ENCODE results near the gene CAPN13. TPM values are rescaled to one million over a fixed set of nuclear protein-coding genes. Genes with fewer than 3 reads are reported as not detected.

CAPN13 gene
- total RNA-seq, 2 experiments from 2014 or later, result not detected

DNA sequence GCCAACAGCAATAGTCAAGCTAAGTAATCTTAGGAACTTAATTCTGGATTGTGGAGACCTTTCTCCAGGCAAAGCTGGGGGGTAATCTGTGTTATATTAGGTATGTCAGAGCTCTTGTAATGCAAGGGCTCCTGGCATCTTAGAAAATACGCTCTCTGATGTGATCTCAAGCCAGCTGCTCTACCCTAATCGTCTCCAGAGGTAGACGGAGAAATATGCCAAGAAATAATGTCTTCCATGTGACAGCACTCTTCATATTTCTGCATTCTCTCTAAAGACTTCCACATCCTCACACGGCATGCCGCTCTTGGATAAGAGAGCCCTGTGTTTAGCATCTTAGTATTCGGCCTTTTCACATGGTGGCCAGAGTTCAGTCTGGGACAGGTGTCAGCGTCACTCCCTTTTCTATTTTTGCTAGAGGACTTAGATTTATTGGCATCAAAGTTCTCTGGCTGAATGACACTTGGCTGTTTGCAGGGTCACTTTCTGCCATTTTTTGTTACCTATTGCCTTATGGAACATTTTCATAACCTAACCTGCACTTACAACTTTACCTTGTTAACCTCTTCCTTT is 25.2 kb downstream of the CAPN13 start:
- DNase-seq (no peak), ATAC-seq (ENCODE audit: poor library complexity) (no peak)
- H3K27ac Mint-ChIP-seq, result no peak overlapping the region
- no peaks in the 10 kb centered on the region for H3K36me3 Mint-ChIP-seq (ENCODE audit: low read depth)
- H3K27me3 Mint-ChIP-seq, result peaks cover 13% of the 10 kb centered on the region
- no peak overlapping the region for H3K4me3 ChIP-seq (ENCODE audit: low read length)
- POLR2A ChIA-PET, result no interaction called here
- H3K36me3 ChIP-seq (ENCODE audit: insufficient read depth, low read length), result no peaks in the 10 kb centered on the region
- H3K4me1 ChIP-seq (ENCODE audit: insufficient read depth, low read length), result no peaks in the 10 kb centered on the region
- no peaks in the 10 kb centered on the region for H3K4me1 Mint-ChIP-seq (ENCODE audit: low read depth)
- no peak overlapping the region for H3K27ac ChIP-seq (ENCODE audit: low read depth in 1 of 2, low read length in 2 of 2)
- no peak overlapping the region for H3K4me3 Mint-ChIP-seq
- no peaks in the 10 kb centered on the region for H3K9me3 Mint-ChIP-seq
- peaks cover 0 to 5% of the 10 kb centered on the region in 2 experiments for H3K27me3 ChIP-seq (ENCODE audit: control insufficient read depth in 1 of 2, insufficient read depth in 2 of 2, low read length in 2 of 2)
- no peaks in the 10 kb centered on the region for H3K9me3 ChIP-seq (ENCODE audit: control insufficient read depth in 1 of 2, insufficient read depth in 1 of 2, low read length in 2 of 2)
- CTCF ChIA-PET, result no interaction called here
- intact Hi-C loops (cut with DNase I, micrococcal nuclease), result no loop called here
- TF ChIP-seq, protein P1, sequence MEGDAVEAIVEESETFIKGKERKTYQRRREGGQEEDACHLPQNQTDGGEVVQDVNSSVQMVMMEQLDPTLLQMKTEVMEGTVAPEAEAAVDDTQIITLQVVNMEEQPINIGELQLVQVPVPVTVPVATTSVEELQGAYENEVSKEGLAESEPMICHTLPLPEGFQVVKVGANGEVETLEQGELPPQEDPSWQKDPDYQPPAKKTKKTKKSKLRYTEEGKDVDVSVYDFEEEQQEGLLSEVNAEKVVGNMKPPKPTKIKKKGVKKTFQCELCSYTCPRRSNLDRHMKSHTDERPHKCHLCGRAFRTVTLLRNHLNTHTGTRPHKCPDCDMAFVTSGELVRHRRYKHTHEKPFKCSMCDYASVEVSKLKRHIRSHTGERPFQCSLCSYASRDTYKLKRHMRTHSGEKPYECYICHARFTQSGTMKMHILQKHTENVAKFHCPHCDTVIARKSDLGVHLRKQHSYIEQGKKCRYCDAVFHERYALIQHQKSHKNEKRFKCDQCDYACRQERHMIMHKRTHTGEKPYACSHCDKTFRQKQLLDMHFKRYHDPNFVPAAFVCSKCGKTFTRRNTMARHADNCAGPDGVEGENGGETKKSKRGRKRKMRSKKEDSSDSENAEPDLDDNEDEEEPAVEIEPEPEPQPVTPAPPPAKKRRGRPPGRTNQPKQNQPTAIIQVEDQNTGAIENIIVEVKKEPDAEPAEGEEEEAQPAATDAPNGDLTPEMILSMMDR (IDR thresholded peaks at IDR 0.05), result no peak

DNA sequence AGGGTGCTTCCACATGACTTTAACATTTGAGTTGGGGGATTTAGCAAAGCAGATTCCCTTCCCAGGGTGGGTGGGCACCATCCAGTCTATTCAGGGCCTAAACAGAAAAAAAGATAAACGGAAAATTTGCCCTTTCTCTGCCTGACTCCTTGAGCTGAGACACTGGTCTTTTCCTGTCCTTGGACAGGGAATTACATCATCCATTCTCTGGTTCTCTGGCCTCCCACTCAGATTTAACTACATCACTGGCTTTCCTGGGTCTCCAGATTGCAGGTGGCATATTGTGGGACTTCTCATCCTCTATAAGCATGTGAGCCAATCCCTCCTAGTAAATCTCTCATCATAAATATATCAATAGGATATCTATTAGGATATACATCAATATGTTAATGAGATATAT is 25.8 kb downstream of the CAPN13 start:
- Histone ChIP-seq H3K4me1 (ENCODE audit: insufficient read depth, low read length) (no peaks in the 10 kb centered on the region), H3K4me3 (ENCODE audit: low read length) (no peak overlapping the region), H3K9me3 (ENCODE audit: control insufficient read depth in 1 of 2, insufficient read depth in 1 of 2, low read length in 2 of 2) (no peaks in the 10 kb centered on the region), H3K27me3 (ENCODE audit: control insufficient read depth in 1 of 2, insufficient read depth in 2 of 2, low read length in 2 of 2) (peaks cover 0 to 5% of the 10 kb centered on the region in 2 experiments), H3K36me3 (ENCODE audit: insufficient read depth, low read length) (no peaks in the 10 kb centered on the region), H3K27ac (ENCODE audit: low read depth in 1 of 2, low read length in 2 of 2) (no peak overlapping the region)
- no peak overlapping the region for H3K27ac Mint-ChIP-seq
- no peaks in the 10 kb centered on the region for H3K36me3 Mint-ChIP-seq (ENCODE audit: low read depth)
- no peak overlapping the region for H3K4me3 Mint-ChIP-seq
- H3K9me3 Mint-ChIP-seq, result no peaks in the 10 kb centered on the region
- intact Hi-C loops (cut with DNase I, micrococcal nuclease), result no loop called here
- no peaks in the 10 kb centered on the region for H3K4me1 Mint-ChIP-seq (ENCODE audit: low read depth)
- ATAC-seq (ENCODE audit: poor library complexity) (no peak), DNase-seq (no peak)
- TF ChIP-seq, protein P1 (IDR thresholded peaks at IDR 0.05), result no peak
- POLR2A ChIA-PET, result no interaction called here
- CTCF ChIA-PET, result no interaction called here
- peaks cover 17% of the 10 kb centered on the region for H3K27me3 Mint-ChIP-seq

DNA sequence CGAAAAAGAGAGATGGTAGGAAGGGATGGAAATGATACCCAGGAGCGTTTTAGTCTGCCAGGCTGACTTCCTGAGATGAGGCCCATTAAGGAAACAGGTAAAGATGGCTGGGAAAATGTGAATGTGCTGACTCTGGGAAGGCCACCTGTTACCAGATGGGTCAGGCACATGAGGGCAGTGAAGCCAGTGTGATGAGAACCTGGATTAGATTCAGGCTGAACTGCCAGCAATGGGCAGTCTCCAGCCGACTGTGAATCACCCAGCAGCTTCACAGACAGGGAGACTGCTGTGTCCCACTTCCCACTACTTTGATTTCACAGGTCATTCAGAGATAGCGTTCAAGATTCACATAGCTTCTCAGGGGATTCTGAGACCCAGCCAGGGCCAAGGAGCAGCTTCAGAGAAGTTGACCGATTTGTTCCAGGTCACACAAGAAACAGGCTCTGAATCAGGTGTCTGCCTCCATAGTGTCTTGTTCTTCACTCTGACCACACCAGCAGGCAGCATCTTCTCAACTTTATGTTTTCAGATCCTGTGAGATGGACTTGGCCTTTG is 26.4 kb downstream of the CAPN13 start:
- CTCF ChIA-PET, result no interaction called here
- POLR2A ChIA-PET, result no interaction called here

More for the DNA sequence above, 26.4 kb downstream of the CAPN13 start:
- H3K9me3 Mint-ChIP-seq, result no peaks in the 10 kb centered on the region
- Histone ChIP-seq H3K27ac (ENCODE audit: low read depth in 1 of 2, low read length in 2 of 2) (no peak overlapping the region), H3K36me3 (ENCODE audit: insufficient read depth, low read length) (no peaks in the 10 kb centered on the region), H3K27me3 (ENCODE audit: control insufficient read depth in 1 of 2, insufficient read depth in 2 of 2, low read length in 2 of 2) (peaks cover 0 to 5% of the 10 kb centered on the region in 2 experiments), H3K4me1 (ENCODE audit: insufficient read depth, low read length) (no peaks in the 10 kb centered on the region), H3K4me3 (ENCODE audit: low read length) (no peak overlapping the region), H3K9me3 (ENCODE audit: control insufficient read depth in 1 of 2, insufficient read depth in 1 of 2, low read length in 2 of 2) (no peaks in the 10 kb centered on the region)
- intact Hi-C loops (cut with DNase I, micrococcal nuclease), result no loop called here
- no peak for DNase-seq
- TF ChIP-seq, protein P1 (IDR thresholded peaks at IDR 0.05), result no peak
- no peak overlapping the region for H3K27ac Mint-ChIP-seq
- H3K36me3 Mint-ChIP-seq (ENCODE audit: low read depth), result no peaks in the 10 kb centered on the region
- H3K27me3 Mint-ChIP-seq, result peaks cover 17% of the 10 kb centered on the region
- no peak overlapping the region for H3K4me3 Mint-ChIP-seq
- no peaks in the 10 kb centered on the region for H3K4me1 Mint-ChIP-seq (ENCODE audit: low read depth)
- ATAC-seq (ENCODE audit: poor library complexity), result no peak

All from CD4-positive, alpha-beta T cell (primary cell).